ENCODE results near the gene TMEM108.

DNA sequence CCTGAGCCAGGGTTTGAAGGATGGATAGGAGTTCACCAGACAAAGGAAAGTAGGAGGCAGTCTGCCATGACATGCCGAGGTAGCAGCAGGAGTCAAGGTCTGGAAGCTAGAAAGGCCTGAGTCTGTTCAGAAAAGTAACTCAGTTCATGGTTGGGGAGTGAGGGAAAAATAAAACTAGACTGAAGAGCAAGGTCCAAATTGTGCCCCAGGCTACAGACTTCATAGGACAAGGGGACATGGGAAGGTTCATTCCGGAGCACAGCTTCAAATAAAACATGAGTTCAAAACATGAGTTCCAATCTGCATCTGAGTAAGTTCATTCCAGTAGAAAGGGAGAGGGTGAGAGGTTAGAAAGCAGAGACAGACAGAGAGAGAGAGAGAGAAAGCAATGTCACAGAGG is 401.4 kb downstream of the TMEM108 start:
- no peak for TF ChIP-seq POLR2A (IDR thresholded peaks at IDR 0.05; ENCODE audit: extremely low read depth, insufficient read length)
- TF ChIP-seq, protein P1, sequence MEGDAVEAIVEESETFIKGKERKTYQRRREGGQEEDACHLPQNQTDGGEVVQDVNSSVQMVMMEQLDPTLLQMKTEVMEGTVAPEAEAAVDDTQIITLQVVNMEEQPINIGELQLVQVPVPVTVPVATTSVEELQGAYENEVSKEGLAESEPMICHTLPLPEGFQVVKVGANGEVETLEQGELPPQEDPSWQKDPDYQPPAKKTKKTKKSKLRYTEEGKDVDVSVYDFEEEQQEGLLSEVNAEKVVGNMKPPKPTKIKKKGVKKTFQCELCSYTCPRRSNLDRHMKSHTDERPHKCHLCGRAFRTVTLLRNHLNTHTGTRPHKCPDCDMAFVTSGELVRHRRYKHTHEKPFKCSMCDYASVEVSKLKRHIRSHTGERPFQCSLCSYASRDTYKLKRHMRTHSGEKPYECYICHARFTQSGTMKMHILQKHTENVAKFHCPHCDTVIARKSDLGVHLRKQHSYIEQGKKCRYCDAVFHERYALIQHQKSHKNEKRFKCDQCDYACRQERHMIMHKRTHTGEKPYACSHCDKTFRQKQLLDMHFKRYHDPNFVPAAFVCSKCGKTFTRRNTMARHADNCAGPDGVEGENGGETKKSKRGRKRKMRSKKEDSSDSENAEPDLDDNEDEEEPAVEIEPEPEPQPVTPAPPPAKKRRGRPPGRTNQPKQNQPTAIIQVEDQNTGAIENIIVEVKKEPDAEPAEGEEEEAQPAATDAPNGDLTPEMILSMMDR (IDR thresholded peaks at IDR 0.05; ENCODE audit: low read depth, low read length), result no peak
- TF ChIP-seq, protein P2, sequence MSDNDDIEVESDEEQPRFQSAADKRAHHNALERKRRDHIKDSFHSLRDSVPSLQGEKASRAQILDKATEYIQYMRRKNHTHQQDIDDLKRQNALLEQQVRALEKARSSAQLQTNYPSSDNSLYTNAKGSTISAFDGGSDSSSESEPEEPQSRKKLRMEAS (IDR thresholded peaks at IDR 0.05; ENCODE audit: low read depth, low read length), result no peak

Data from NB4 (cell line).